ENCODE results near the gene HEBP2.

HEBP2 gene

DNA sequence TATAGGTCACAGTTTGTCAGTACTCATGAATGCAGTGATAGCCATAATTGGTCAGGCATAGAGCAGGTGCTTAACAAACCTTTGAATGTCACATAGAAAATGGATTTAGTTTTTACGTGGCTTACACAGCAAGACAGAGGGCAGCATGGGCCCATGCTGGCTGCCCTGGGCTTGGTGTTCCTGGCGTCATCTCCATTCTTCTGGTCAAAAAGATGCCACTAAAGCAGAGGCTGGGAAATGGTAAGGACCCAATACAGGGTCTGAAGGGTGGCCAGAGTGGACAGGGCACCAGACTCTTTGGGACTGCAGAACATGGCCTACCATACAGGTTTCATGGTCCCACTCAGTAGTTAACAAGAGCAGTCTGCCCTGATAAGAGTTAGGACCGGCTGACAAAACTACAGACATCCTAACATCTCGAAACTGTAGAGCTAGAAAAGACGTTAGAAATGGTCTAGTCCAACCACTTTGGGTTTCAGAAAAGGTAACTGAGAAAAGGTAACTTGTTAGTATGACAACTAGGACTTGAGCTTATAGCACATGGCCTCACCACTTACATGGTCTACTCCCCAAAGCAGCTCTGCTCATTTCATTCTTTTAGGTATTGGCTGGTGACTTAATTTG is 22.6 kb downstream of the HEBP2 start:
- POLR2A ChIA-PET, result no interaction called here
- CTCF ChIA-PET, result interaction anchor here (0.8 to 9.4 kb wide), 12 partner anchors 14 to 424 kb away, joined by 3 to 121 read pairs (median 18); no protein-coding TSS in a partner anchor

DNA sequence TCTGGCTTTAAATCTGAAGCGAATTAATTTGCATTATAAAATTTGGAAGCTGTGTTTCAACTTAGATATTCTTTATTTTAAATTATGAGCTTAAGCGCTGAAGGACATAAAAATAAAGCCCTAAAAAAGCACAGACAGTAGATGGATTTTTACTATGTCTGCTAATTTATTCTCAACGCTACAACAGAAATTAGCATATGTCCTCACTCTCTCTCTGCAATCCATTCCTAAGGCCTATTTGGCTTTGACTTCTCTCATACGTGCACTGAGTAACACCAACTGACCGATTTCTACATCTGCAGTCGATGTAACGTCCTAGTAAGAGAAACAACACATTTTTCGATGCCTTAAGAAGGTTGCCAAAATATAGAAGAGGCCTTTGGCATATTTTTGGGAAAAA is 23.7 kb downstream of the HEBP2 start:
- TF ChIP-seq, protein P1, sequence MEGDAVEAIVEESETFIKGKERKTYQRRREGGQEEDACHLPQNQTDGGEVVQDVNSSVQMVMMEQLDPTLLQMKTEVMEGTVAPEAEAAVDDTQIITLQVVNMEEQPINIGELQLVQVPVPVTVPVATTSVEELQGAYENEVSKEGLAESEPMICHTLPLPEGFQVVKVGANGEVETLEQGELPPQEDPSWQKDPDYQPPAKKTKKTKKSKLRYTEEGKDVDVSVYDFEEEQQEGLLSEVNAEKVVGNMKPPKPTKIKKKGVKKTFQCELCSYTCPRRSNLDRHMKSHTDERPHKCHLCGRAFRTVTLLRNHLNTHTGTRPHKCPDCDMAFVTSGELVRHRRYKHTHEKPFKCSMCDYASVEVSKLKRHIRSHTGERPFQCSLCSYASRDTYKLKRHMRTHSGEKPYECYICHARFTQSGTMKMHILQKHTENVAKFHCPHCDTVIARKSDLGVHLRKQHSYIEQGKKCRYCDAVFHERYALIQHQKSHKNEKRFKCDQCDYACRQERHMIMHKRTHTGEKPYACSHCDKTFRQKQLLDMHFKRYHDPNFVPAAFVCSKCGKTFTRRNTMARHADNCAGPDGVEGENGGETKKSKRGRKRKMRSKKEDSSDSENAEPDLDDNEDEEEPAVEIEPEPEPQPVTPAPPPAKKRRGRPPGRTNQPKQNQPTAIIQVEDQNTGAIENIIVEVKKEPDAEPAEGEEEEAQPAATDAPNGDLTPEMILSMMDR (IDR thresholded peaks at IDR 0.05; ENCODE audit: insufficient read depth, low read length, missing control alignments), result no peak
- CTCF ChIA-PET, result interaction anchor here (0.7 to 9.4 kb wide), 16 partner anchors 10 to 342 kb away, joined by 3 to 121 read pairs (median 8); no protein-coding TSS in a partner anchor
- no peak for DNase-seq (ENCODE audit: low read depth, low spot score)
- no peak overlapping the region for H3K4me3 ChIP-seq (ENCODE audit: low read depth, low read length)
- POLR2A ChIA-PET, result interaction anchor here (0.5 kb wide), 1 partner anchor 314 kb away, joined by 4 read pairs; no protein-coding TSS in a partner anchor

More for the DNA sequence above, 22.6 kb downstream of the HEBP2 start:
- H3K4me3 ChIP-seq (ENCODE audit: low read depth, low read length), result no peak overlapping the region
- TF ChIP-seq, protein P1 (IDR thresholded peaks at IDR 0.05; ENCODE audit: insufficient read depth, low read length, missing control alignments), result no peak
- DNase-seq (ENCODE audit: low read depth, low spot score), result no peak

DNA sequence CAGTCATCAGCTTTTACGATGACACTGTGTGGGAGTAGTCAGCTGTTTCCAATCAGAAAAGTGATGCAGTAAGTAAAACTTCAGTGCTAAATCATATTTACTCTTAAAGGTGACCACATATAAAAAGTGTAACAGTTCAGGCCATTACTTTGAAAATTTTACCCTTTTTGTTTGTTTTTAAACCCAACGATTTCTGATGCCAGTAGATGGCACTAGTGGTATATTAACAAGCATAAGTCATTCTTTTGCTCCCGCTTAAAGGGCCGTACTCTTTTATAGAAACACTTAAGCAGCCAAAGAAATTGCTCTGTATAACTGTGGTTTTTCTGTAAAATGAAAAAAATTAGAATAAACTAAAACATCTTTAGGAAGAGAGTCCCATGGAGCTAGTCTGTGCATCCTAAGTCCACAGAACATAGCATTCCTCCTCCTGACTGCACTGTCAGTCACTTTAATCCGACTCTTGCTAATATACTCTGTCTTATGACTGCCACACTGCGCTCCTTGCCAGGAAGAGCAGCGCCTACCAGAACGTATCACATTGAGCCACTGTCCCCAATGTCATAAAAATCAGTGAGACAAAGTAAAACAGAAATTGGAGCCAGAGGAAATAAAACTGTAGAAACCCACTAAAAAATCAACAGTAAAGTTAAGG is 25.0 kb downstream of the HEBP2 start:
- TF ChIP-seq, protein P1 (IDR thresholded peaks at IDR 0.05; ENCODE audit: insufficient read depth, low read length, missing control alignments), result peak; percentile 27

DNA sequence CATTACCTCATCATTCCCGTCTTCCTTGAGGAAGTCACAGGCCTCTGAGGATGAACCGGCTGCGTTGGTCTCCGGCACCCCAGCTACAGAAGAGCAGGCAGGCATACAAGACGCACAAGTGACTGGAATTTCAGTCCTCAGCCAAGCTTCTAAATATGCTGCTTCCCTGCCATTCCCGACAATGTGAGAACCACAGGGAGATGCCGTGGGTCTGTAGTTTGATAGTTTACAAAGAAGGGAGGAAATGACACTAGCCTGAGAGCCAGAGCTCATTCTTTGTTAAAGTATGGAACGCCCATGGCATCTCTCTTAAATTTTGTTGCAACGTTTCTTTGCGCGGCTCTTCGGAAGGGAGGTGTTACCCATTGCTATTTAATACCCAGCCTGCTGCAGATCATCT is 25.7 kb downstream of the HEBP2 start:
- H3K4me3 ChIP-seq (ENCODE audit: low read depth, low read length), result no peak overlapping the region
- TF ChIP-seq, protein P1 (IDR thresholded peaks at IDR 0.05; ENCODE audit: insufficient read depth, low read length, missing control alignments), result no peak
- DNase-seq (ENCODE audit: low read depth, low spot score), result no peak
- CTCF ChIA-PET, result interaction anchor here (0.6 to 9.4 kb wide), 26 partner anchors 11 to 559 kb away, joined by 3 to 121 read pairs (median 8); partner anchors contain the start of gene CCDC28A
- POLR2A ChIA-PET, result no interaction called here

More for the DNA sequence above, 25.0 kb downstream of the HEBP2 start:
- H3K4me3 ChIP-seq (ENCODE audit: low read depth, low read length), result no peak overlapping the region
- ChIA-PET CTCF (interaction anchor here (0.6 to 9.4 kb wide), 28 partner anchors 11 to 440 kb away, joined by 3 to 121 read pairs (median 6); partner anchors contain the start of gene CCDC28A), POLR2A (no interaction called here)
- peak; percentile 24 for DNase-seq (ENCODE audit: low read depth, low spot score)

DNA sequence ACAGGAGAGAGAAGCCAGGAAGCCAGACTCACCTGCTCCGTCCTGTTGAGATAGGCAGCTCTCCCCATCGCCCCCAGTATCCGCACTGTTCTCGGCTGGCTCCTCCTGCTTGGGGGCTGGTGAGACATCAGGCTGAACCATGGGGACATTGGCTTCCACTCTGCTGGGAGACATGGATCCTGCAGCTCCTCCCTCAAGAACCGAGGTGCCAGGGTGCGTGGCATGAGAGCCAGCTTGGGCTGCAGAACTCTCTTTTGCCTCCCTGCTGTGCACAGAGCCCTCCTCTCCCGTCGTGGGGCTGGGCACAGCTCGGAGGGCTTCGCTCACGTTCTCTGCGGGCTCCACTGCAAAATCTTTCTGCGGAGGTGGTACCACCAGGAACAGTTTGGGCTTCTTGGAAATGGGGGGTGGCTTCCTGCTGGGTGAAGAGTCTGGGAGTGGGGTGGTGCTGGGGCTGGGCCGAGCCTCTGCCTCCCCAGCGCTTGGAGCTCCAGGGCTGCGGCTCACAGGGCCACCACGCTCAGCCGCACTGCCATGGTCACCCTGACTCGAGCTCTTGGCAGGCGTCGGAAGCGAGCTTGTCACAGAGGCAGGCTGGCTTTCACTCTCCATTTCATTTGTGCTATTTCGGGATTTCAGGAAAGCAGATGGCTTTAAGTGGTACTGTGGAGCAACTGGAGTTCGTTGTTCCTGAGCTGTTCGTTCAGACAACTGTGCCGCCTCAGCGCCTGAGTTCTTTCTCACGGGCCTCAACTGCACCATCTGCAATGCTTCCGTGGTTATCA is 26.5 kb downstream of the HEBP2 start:
- TF ChIP-seq, protein P1 (IDR thresholded peaks at IDR 0.05; ENCODE audit: insufficient read depth, low read length, missing control alignments), result no peak
- CTCF ChIA-PET, result interaction anchor here (0.7 to 9.4 kb wide), 15 partner anchors 10 to 559 kb away, joined by 3 to 121 read pairs (median 13); no protein-coding TSS in a partner anchor
- H3K4me3 ChIP-seq (ENCODE audit: low read depth, low read length), result no peak overlapping the region
- POLR2A ChIA-PET, result interaction anchor here (1.1 kb wide), 1 partner anchor 34 kb away, joined by 5 read pairs; no protein-coding TSS in a partner anchor
- no peak for DNase-seq (ENCODE audit: low read depth, low spot score)
